Measurements from ENCODE around the gene FAM9A.

Gene FAM9A

GRCh38 chrX:8801041-8801599 lies at the start of gene FAM9A:
Gene FAM9A (minus strand): TSS chrX:8801383. CDS start chrX:8800171, 1,212 bp downstream.
- no peak for DNase-seq (ENCODE audit: low spot score)

- DNase-seq (ENCODE audit: low spot score), result no peak
Measured at GRCh38 chrX:8850478-8850877, 49.3 kb upstream of the FAM9A start.

DNA sequence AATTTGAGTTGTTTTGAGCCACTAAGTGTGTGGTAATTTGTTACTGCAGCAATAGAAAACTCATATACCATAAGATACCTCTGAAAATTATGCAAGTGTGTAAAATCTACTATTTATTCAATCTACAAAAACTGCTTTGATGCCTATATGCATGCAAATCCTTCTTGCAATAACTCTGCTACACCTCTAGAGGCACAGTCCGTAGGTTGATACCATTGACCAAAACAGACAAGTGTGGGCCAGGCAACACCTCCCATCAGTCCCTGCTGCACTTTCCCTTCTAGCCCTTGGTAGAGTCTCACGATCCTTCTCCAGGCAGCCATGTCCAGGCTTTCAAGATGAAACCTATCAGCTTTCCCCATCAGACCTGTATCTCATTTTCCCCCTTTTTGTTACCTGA lies 48.8 kb upstream of the FAM9A start:
- no peak for DNase-seq (ENCODE audit: low spot score)

DNA sequence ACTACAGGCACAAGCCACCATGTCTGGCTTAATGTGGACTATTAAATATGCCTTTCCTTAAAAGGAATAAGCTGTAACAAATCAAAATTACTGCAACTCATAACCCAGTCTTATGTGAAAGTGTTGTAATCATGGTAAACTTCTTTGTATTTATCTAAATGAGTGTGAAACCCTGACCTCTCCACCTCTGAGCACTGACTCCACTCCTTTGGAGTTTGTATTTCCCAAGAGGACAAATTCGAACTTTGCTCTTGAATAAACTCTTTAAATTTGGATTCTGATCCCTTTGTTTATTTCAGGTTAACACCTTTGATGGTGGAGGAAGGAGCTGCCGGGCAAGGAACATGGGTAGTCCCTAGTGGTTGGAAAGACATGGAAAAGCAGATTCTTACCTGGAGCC lies 48.3 kb upstream of the FAM9A start:
- no peak for DNase-seq (ENCODE audit: low spot score)

- no peak for DNase-seq (ENCODE audit: low spot score)
Measured at GRCh38 chrX:8848911-8849310, 47.7 kb upstream of the FAM9A start.

DNA sequence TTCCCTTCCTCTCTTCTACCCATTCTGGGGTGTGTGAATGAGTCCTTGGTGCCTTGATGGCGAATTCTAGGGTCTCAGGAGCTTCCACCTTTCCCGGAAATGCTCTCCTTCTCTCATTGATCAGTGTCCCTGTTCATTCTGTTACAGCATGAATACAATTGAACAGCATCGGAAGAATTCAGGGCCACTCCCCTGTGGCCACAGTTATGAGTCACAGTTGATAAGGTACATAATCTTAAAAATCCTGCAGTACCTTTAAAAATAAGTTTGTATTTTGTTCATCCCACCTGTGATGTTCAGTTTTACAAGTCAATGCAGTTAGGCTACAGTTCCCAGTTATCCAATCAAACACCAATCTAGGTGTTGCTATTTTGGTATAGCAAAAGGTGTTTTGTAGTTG lies 47.3 kb upstream of the FAM9A start:
- DNase-seq (ENCODE audit: low spot score), result no peak

DNA sequence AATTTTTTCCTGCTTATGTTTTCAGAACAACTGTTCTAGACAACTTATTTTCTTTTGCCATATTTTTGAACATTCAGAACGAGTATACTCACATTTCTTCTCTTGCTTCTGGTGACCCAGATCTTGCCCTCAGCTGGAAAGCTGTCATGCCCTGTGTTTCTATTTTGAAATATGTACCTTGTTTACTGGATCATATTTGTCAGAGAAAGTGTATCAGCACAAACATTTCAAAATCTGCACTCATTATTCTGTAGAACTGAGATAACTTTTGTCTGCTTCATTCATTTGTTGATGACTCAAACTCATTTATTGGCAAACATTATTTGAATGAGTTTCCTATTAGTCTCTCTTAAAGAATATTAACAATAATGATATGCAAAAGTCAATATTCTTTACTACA lies 46.2 kb upstream of the FAM9A start:
- DNase-seq (ENCODE audit: low spot score), result no peak

GRCh38 chrX:8846266-8846665 lies 45.1 kb upstream of the FAM9A start:
- no peak for DNase-seq (ENCODE audit: low spot score)

- no peak for DNase-seq (ENCODE audit: low spot score)
Measured at GRCh38 chrX:8845469-8845868, 44.3 kb upstream of the FAM9A start.

DNA sequence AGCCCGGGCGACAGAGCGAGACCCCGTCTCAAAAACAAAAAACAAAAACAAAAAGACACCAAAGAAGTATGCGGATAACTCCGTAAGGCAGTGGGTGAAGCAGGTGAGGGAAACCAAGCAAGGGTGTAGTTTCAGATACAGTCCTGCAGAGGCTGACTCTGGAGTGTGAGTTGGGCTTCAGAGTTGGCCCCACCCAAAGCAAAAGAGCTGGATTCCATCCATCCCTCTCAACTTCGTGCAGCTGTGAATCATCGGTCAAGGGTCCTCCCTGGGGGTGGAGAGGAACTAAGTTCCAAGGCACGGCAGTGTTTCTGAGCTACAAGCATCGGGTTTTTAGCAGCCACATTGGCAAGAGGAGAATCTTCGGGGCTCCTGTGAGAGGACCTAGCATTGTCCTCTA lies 43.9 kb upstream of the FAM9A start:
- DNase-seq (ENCODE audit: low spot score), result no peak

GRCh38 chrX:8844157-8844556 lies 43.0 kb upstream of the FAM9A start:
- no peak for DNase-seq (ENCODE audit: low spot score)

GRCh38 chrX:8841911-8842310 lies 40.7 kb upstream of the FAM9A start:
- DNase-seq (ENCODE audit: low spot score), result no peak

DNA sequence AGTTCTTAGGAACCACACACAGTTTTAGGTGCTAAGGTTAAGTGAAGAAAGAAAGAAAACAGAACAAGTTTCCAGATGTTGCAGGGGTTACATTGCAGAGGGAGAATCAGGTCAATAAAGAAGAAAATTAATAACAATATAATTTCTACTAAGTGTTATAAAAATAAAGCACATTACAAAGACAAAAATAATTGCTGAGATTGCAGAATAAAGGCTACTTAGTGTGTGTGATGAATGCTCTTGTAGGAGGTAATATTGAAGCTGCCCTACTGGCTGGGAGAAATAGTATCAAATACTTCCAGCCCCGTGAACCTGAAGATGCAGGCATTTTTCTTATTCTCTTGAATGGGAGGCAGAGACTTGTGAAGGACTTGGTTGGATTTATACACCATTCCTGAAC lies 33.2 kb upstream of the FAM9A start:
- no peak for DNase-seq (ENCODE audit: low spot score)

GRCh38 chrX:8832582-8833378 lies 31.6 kb upstream of the FAM9A start:
- DNase-seq (ENCODE audit: low spot score), result no peak

GRCh38 chrX:8823698-8824097 lies 22.5 kb upstream of the FAM9A start:
- DNase-seq (ENCODE audit: low spot score), result no peak

DNA sequence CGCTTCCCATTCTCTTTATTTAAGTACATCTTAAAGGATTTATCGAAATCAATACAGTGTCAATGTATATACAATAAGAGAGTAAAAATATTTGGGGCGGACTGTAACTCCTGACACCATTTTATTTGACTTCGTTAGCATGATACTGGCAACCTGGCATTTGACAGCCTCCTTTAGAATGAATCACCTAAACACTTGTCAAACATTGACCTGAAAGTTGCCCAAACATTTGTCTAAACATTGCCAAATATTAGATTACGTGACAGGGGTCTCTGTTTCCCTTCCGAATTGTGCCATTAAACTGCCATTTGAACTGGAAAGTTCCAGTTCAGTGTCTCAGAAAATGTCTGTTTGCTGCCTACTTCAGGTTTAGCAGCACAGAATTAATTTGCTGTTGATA lies 20.8 kb upstream of the FAM9A start:
- DNase-seq (ENCODE audit: low spot score), result no peak

GRCh38 chrX:8820910-8821527 lies 19.8 kb upstream of the FAM9A start:
- DNase-seq (ENCODE audit: low spot score), result no peak

DNA sequence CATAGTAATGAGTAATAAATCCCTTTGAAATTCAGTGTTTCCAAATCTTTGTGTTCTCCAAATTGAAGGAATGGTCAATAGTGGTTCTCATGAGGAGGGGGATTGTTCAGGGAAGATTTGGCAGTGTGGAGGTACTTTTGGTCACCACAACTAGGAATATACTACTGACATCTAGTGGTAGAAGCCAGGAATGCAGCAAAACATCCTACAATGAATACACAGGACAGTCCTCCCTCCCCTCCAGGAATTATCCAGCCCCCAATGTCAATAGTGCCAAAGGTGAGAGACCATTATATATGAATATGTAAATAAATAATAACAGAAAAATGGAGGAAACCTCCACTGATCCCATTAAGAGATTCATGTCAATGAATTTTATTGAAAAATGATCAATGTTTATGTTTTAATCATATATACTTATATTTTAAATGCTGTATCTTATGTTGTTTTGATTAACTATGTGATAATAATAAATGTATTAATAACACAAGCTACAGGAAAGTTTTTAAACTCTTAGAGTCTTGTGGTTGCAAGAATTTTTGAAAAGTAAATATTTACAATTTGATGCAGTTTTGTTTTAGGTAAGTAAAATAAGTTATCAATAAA lies 14.4 kb upstream of the FAM9A start:
- DNase-seq (ENCODE audit: low spot score), result peak; percentile 33

- DNase-seq (ENCODE audit: low spot score), result no peak
Measured at GRCh38 chrX:8813036-8813435, 11.9 kb upstream of the FAM9A start.

DNA sequence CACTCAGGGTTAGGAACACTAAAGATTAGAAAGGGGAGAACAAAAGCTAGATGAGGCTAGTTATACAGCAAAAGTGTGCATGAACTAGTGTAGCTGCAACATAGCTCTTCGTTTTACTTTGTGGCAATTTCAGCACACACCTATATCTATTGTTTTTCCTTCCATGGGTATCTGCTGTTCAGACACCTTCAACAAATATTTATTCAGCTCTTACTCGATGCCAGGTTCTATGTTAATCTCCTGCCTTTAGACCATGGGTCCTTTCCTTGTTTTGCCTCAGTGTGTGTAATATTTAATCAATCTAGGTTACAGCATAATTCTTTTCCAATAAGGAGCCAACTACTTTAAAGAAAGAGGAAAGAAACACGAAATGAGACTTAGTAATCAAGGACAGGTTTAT lies 10.4 kb upstream of the FAM9A start:
- no peak for DNase-seq (ENCODE audit: low spot score)

- no peak for DNase-seq (ENCODE audit: low spot score)
Measured at GRCh38 chrX:8808661-8809060, 7.5 kb upstream of the FAM9A start.

DNA sequence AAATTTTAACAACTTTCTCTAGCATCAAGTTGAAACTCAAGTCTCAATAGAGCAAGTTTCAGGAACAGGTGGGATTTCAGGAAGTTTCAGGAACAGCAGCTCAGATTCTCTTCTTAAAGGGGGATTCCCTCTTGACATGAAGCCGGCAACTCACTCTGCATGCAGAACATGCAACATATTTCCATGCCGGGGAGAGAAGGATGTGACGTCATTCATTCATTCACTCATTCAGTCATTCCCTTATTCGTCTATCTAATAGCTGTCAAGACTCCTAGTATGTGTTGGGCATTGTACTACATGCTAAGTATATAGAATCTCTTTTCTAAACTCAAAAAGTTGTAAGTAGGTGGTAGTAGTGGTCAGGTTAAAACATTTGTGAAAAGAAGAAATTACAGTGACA lies 4.8 kb upstream of the FAM9A start:
- DNase-seq (ENCODE audit: low spot score), result no peak

- no peak for DNase-seq (ENCODE audit: low spot score)
Measured at GRCh38 chrX:8805046-8805445, 3.9 kb upstream of the FAM9A start.
